H9 (cell line): Measurements from ENCODE around the gene LPIN2. TPM values are rescaled to one million over a fixed set of nuclear protein-coding genes. Genes with fewer than 3 reads are reported as not detected.

Experiments used
- DNase-seq: peaks from one replicate; pipeline ENCODE4 v3.0.0-alpha.2; 2017
- H2AFZ ChIP-seq: one replicate; pipeline ENCODE4 v1.6.1; 2013; ENCODE audit warnings: mild to moderate bottlenecking, low read length, control low read depth, moderate library complexity
- H2AK5ac ChIP-seq: 2 replicates; pipeline ENCODE4 v1.6.1; 2013; ENCODE audit warnings: low read length, control low read depth, mixed read lengths; ENCODE audit not compliant: insufficient read length
- H2BK120ac ChIP-seq: one replicate; pipeline ENCODE4 v1.6.1; 2013; ENCODE audit warnings: low read depth, mild to moderate bottlenecking, low read length, control low read depth, inconsistent platforms; ENCODE audit not compliant: poor library complexity, severe bottlenecking
- H2BK12ac ChIP-seq: 2 replicates; pipeline ENCODE4 v1.6.1; 2013; ENCODE audit warnings: low read length, control low read depth, mixed read lengths, low read depth; ENCODE audit not compliant: insufficient read length
- H2BK15ac ChIP-seq: 2 replicates; pipeline ENCODE4 v1.6.1; 2013; ENCODE audit warnings: low read depth, low read length, control low read depth
- H2BK20ac ChIP-seq: one replicate; pipeline ENCODE4 v1.6.1; 2013; ENCODE audit warnings: low read depth, mild to moderate bottlenecking, low read length, control low read depth, inconsistent platforms; ENCODE audit not compliant: poor library complexity, severe bottlenecking
- H2BK5ac ChIP-seq: 2 replicates; pipeline ENCODE4 v1.6.1; 2013; ENCODE audit warnings: low read length, control low read depth, mixed read lengths; ENCODE audit not compliant: insufficient read length
- H3K14ac ChIP-seq: 2 replicates; pipeline ENCODE4 v1.6.1; 2013; ENCODE audit warnings: low read length, control low read depth; ENCODE audit not compliant: insufficient read depth
- H3K18ac ChIP-seq: 2 replicates; pipeline ENCODE4 v1.6.1; 2013; ENCODE audit warnings: low read depth, mild to moderate bottlenecking, mixed read lengths, low read length, control low read depth; ENCODE audit not compliant: insufficient read length
- H3K23ac ChIP-seq: 2 replicates; pipeline ENCODE4 v1.6.1; 2013; ENCODE audit warnings: low read length, control low read depth, mixed read lengths, low read depth; ENCODE audit not compliant: insufficient read length
- H3K23me2 ChIP-seq: 2 replicates; pipeline ENCODE4 v1.6.1; 2013; ENCODE audit warnings: low read depth, mild to moderate bottlenecking, mixed read lengths, low read length, control low read depth; ENCODE audit not compliant: insufficient read length, poor library complexity, severe bottlenecking
- H3K27ac ChIP-seq: 2 replicates; pipeline ENCODE4 v1.5.1; 2013; ENCODE audit warnings: low read length, control low read depth, mixed read lengths, low read depth; ENCODE audit not compliant: insufficient read length
- H3K27me3 ChIP-seq: 2 replicates; pipeline ENCODE4 v1.6.1; 2013; ENCODE audit warnings: low read length, control low read depth, inconsistent platforms; ENCODE audit not compliant: insufficient read depth
- H3K4ac ChIP-seq: 2 replicates; pipeline ENCODE4 v1.6.1; 2013; ENCODE audit warnings: low read depth, mild to moderate bottlenecking, control low read depth, inconsistent platforms, low read length, moderate library complexity
- H3K4me1 ChIP-seq: 2 replicates; pipeline ENCODE4 v1.6.1; 2013; ENCODE audit warnings: low read length, control low read depth, inconsistent platforms; ENCODE audit not compliant: insufficient read depth
- H3K4me2 ChIP-seq: 2 replicates; pipeline ENCODE4 v1.6.1; 2013; ENCODE audit warnings: low read length, control low read depth, mixed read lengths; ENCODE audit not compliant: insufficient read length, insufficient read depth
- H3K56ac ChIP-seq: 2 replicates; pipeline ENCODE4 v1.6.1; 2013; ENCODE audit warnings: low read depth, mild to moderate bottlenecking, mixed read lengths, low read length, control low read depth; ENCODE audit not compliant: insufficient read length
- H3K79me1 ChIP-seq: 2 replicates; pipeline ENCODE4 v1.6.1; 2013; ENCODE audit warnings: low read depth, mild to moderate bottlenecking, moderate library complexity, low read length, control low read depth, inconsistent platforms; ENCODE audit not compliant: insufficient read depth, poor library complexity, severe bottlenecking
- H3K79me2 ChIP-seq: 2 replicates; pipeline ENCODE4 v1.6.1; 2013; ENCODE audit warnings: low read length, control low read depth, inconsistent platforms; ENCODE audit not compliant: insufficient read depth
- H3K9ac ChIP-seq: 2 replicates; pipeline ENCODE4 v1.6.1; 2013; ENCODE audit warnings: low read length, control low read depth, mixed read lengths; ENCODE audit not compliant: insufficient read length; ENCODE audit errors: extremely low read depth
- H3K9me3 ChIP-seq: one replicate; pipeline ENCODE4 v1.6.1; 2013; ENCODE audit warnings: low read depth, low read length, inconsistent platforms; ENCODE audit not compliant: control insufficient read depth
- H3T11ph ChIP-seq: one replicate; pipeline ENCODE4 v1.6.1; 2013; ENCODE audit warnings: mild to moderate bottlenecking, low read length, control low read depth, inconsistent platforms
- H4K20me1 ChIP-seq: one replicate; pipeline ENCODE4 v1.6.1; 2013; ENCODE audit not compliant: control insufficient read depth, insufficient read length, insufficient read depth
- H4K5ac ChIP-seq: 2 replicates; pipeline ENCODE4 v1.6.1; 2013; ENCODE audit warnings: low read depth, mild to moderate bottlenecking, mixed read lengths, low read length, control low read depth; ENCODE audit not compliant: insufficient read length
- H4K8ac ChIP-seq: replicated peaks from 2 replicates; pipeline ENCODE4 v1.6.1; 2013; ENCODE audit warnings: low read length, control low read depth, mixed read lengths, low read depth; ENCODE audit not compliant: insufficient read length
- H4K91ac ChIP-seq: 2 replicates; pipeline ENCODE4 v1.6.1; 2013; ENCODE audit warnings: low read depth, mild to moderate bottlenecking, moderate library complexity, mixed read lengths, low read length, control low read depth; ENCODE audit not compliant: insufficient read length
- H3K27ac Mint-ChIP-seq, 3 experiments: 2 replicates in 2 of 3; 3 replicates in 1 of 3; pipeline ENCODE4 v1.8.0; 2020 to 2021; ENCODE audit warnings: mixed read lengths in 3 of 3, mild to moderate bottlenecking in 1 of 3, moderate library complexity in 1 of 3
- H3K27me3 Mint-ChIP-seq: 2 replicates; pipeline ENCODE4 v1.8.0; 2021; ENCODE audit warnings: low read depth, mild to moderate bottlenecking, moderate library complexity, mixed read lengths
- H3K36me3 Mint-ChIP-seq, 3 experiments: 2 replicates in 2 of 3; 3 replicates in 1 of 3; pipeline ENCODE4 v1.8.0; 2020 to 2021; ENCODE audit warnings: low read depth in 3 of 3, mixed read lengths in 3 of 3; ENCODE audit not compliant: insufficient read depth in 1 of 3
- H3K4me1 Mint-ChIP-seq, 2 experiments: 2 replicates each; pipeline ENCODE4 v1.8.0; 2020; ENCODE audit warnings: mixed read lengths in 2 of 2
- H3K4me3 Mint-ChIP-seq, 2 experiments: 2 replicates in 1 of 2; 3 replicates in 1 of 2; pipeline ENCODE4 v1.8.0; 2020 to 2021; ENCODE audit warnings: mild to moderate bottlenecking in 2 of 2, mixed read lengths in 2 of 2, moderate library complexity in 1 of 2
- H3K9me3 Mint-ChIP-seq, 2 experiments: 2 replicates in 1 of 2; 3 replicates in 1 of 2; pipeline ENCODE4 v1.8.0; 2020; ENCODE audit warnings: mild to moderate bottlenecking in 2 of 2, mixed read lengths in 2 of 2, moderate library complexity in 1 of 2
- CTCF ChIP-seq: fragments of 200-600 bp; sonication (generic); conservative IDR thresholded peaks from 3 replicates; pipeline ENCODE4 v1.8.0; 2021; ENCODE audit warnings: antibody characterized with exemption, mild to moderate bottlenecking
- WGBS: extraction: QIAGEN DNeasy Blood & Tissue Kit; methylation state at CpG from one replicate; pipeline ENCODE4 v1.1.7; 2013; ENCODE audit warnings: missing lambda C conversion rate, low lambda C conversion rate, mixed read lengths; ENCODE audit not compliant: insufficient read length; ENCODE audit errors: extremely low coverage; 5-methylcytosine and 5-hydroxymethylcytosine counted together
- total RNA-seq: library from RNA; stranded (reverse); gene quantifications from 2 replicates; pipeline ENCODE4 v1.2.1, GENCODE V29; 2021

LPIN2 gene
- total RNA-seq, 1 experiment from 2014 or later = 9.2 TPM

- Histone ChIP-seq H3K23me2 (no peaks in the 10 kb centered on the region), H3K79me1 (no peaks in the 10 kb centered on the region), H3K9me3 (no peaks in the 10 kb centered on the region), H4K5ac (no peak overlapping the region), H3K56ac (no peak overlapping the region), H4K20me1 (no peaks in the 10 kb centered on the region), H3T11ph (no peak overlapping the region), H3K14ac (no peak overlapping the region), H2BK120ac (no peak overlapping the region), H3K4me1 (no peaks in the 10 kb centered on the region), H2BK15ac (no peak overlapping the region), H3K4ac (no peak overlapping the region), H3K4me2 (no peak overlapping the region), H3K79me2 (no peaks in the 10 kb centered on the region), H3K27me3 (no peaks in the 10 kb centered on the region), H3K18ac (no peak overlapping the region), H3K27ac (no peak overlapping the region), H2AK5ac (no peak overlapping the region), H2AFZ (no peak overlapping the region), H4K8ac (no peak overlapping the region), H4K91ac (no peak overlapping the region), H2BK5ac (no peak overlapping the region), H3K23ac (no peak overlapping the region), H3K9ac (no peak overlapping the region), H2BK20ac (no peak overlapping the region), H2BK12ac (no peak overlapping the region)
- no peaks in the 10 kb centered on the region for H3K36me3 Mint-ChIP-seq
- H3K4me3 Mint-ChIP-seq = no peak overlapping the region
- peaks cover 5 to 8% of the 10 kb centered on the region in 2 experiments for H3K4me1 Mint-ChIP-seq
- WGBS = no CpG with 5 or more reads among the region's 11 CpGs
- DNase-seq = no peak
- no peaks in the 10 kb centered on the region for H3K9me3 Mint-ChIP-seq
- no peak overlapping the region; a peak in 1 of 7 replicates for H3K27ac Mint-ChIP-seq
- H3K27me3 Mint-ChIP-seq = no peaks in the 10 kb centered on the region; the same call in 1 of the 2 replicates
- TF ChIP-seq CTCF = no peak
Observed at GRCh38 chr18:3061581-3062312, 48.8 kb upstream of the LPIN2 start.
